Natural killer cell (primary cell): ENCODE results near the gene B3GALT6. TPM values are rescaled to one million over a fixed set of nuclear protein-coding genes. Genes with fewer than 3 reads are reported as not detected.

Experiments used
- ATAC-seq, 3 donors: fragments of 150-1000 bp in 2 of 3; fragments of 200-7000 bp in 1 of 3; cut with Tn5 transposase; 1 replicate in 1 of 3; 2 replicates in 2 of 3; pipeline ENCODE4 v1.10.0; 2021; ENCODE audit warnings: mild to moderate bottlenecking in 2 of 3, moderate library complexity in 2 of 3
- DNase-seq, 2 donors: peaks; one replicate each; pipeline versions ENCODE4 v3.0.0 to v3.0.0-alpha.2; 2013 to 2021; ENCODE audit warnings: mixed read lengths in 1 of 2
- H3K27ac ChIP-seq: one replicate; pipeline ENCODE4 v1.5.1; 2013; ENCODE audit warnings: mild to moderate bottlenecking, low read length
- H3K27me3 ChIP-seq: one replicate; pipeline ENCODE4 v1.6.1; 2013; ENCODE audit warnings: low read length; ENCODE audit not compliant: control insufficient read depth, insufficient read depth
- H3K36me3 ChIP-seq: one replicate; pipeline ENCODE4 v1.6.1; 2013; ENCODE audit warnings: low read length; ENCODE audit not compliant: control insufficient read depth, insufficient read depth
- H3K4me1 ChIP-seq: one replicate; pipeline ENCODE4 v1.6.1; 2013; ENCODE audit warnings: low read length; ENCODE audit not compliant: control insufficient read depth, insufficient read depth
- H3K4me3 ChIP-seq: one replicate; pipeline ENCODE4 v1.5.1; 2013; ENCODE audit warnings: low read length
- H3K9me3 ChIP-seq: one replicate; pipeline ENCODE4 v1.6.1; 2013; ENCODE audit warnings: low read length; ENCODE audit not compliant: control insufficient read depth, insufficient read depth
- H3K27ac Mint-ChIP-seq, 2 donors: one replicate each; pipeline ENCODE4 v1.8.0; 2022; ENCODE audit warnings: mild to moderate bottlenecking in 2 of 2, mixed read lengths in 2 of 2, moderate library complexity in 1 of 2
- H3K27me3 Mint-ChIP-seq, 2 donors: one replicate each; pipeline ENCODE4 v1.8.0; 2022; ENCODE audit warnings: low read depth in 2 of 2, mixed read lengths in 2 of 2
- H3K36me3 Mint-ChIP-seq: one replicate; pipeline ENCODE4 v1.8.0; 2022; ENCODE audit warnings: mixed read lengths
- H3K4me1 Mint-ChIP-seq, 2 donors: one replicate each; pipeline ENCODE4 v1.8.0; 2022; ENCODE audit warnings: mixed read lengths in 2 of 2
- H3K4me3 Mint-ChIP-seq: one replicate; pipeline ENCODE4 v1.8.0; 2022; ENCODE audit warnings: mild to moderate bottlenecking, moderate library complexity, mixed read lengths
- H3K9me3 Mint-ChIP-seq, 2 donors: one replicate each; pipeline ENCODE4 v1.8.0; 2022; ENCODE audit warnings: mixed read lengths in 2 of 2
- WGBS: methylation state at CpG from one replicate; pipeline ENCODE4 v1.1.7; 2013; ENCODE audit warnings: missing lambda C conversion rate; ENCODE audit not compliant: insufficient coverage; 5-methylcytosine and 5-hydroxymethylcytosine counted together
- intact Hi-C: fragments of 100-400 bp; cut with micrococcal nuclease; formaldehyde crosslinking; loops from one replicate; pipeline ENCODE4 v1.14.2; 2022
- total RNA-seq, 4 donors: library from RNA; stranded (reverse); fragments of 120-200 nt in 1 of 4; gene quantifications; one replicate each; pipeline versions ENCODE4 v1.2.3 to v1.2.4, GENCODE V29; 2013 to 2022
- TF ChIP-seq, protein P1 (sequence below): fragments of 200-600 bp; IDR thresholded peaks from one replicate; pipeline ENCODE4 v1.8.0; 2022; ENCODE audit warnings: antibody characterized with exemption

B3GALT6 gene
- total RNA-seq, 3 donors from 2014 or later (not counting 1 experiment from before 2014, with no cell fraction given): 13.7 to 16.5 (median 16.3) TPM

DNA sequence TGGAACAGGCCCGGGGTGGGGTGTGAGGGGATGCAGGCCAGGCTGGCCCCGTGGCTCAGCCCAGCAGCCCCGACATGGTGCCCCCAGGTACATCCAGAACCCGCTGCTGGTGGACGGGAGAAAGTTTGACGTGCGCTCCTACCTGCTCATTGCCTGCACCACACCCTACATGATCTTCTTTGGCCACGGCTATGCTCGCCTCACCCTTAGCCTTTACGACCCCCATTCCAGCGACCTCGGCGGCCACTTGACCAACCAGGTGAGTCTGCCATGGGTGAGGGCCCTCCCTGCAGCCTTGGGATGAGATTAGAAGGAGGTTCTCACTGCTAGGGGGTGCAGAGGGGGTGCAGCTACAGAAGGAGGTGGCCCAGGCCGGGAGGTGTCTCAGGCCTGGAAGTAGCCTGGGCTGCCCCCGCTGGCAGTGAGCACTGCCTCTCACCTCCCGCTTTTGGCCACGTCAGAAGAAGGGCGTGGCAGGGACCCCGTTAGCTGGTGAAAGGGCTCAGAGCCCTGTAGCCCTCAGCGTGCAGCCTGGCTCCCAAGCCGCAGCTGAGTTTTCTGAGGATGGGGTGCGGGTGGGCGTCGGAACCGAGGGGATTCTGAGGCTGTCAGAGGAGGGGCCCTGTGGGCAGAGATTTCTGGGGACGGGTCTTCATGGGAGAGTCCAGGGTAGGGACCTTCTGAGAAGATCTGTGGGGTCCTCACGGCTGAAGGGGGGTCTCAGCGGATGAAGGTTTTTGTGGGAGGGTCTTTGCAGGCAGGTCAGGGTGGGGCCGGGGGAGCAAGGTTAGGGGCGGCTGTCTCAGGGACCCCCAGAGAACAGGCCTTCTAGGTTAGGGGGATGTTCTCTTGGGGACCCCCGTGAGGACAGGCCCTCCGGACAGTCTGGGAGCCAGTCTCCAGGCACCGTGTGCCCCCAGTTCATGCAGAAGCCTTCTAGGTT is 47.9 kb upstream of the B3GALT6 start:
- H3K27me3 Mint-ChIP-seq: peaks cover 0 to 11% of the 10 kb centered on the region in 2 donors
- H3K4me1 ChIP-seq: peaks cover 28% of the 10 kb centered on the region
- no peaks in the 10 kb centered on the region for H3K9me3 Mint-ChIP-seq
- DNase-seq (peak in 1 of 2 donors; percentile 15), ATAC-seq (peak in 1 of 3 donors; percentile 30)
- peaks cover 7 to 22% of the 10 kb centered on the region in 2 donors for H3K4me1 Mint-ChIP-seq
- no peak overlapping the region for H3K27ac ChIP-seq
- no peak overlapping the region for H3K4me3 ChIP-seq
- no peaks in the 10 kb centered on the region for H3K9me3 ChIP-seq
- TF ChIP-seq, protein P1, sequence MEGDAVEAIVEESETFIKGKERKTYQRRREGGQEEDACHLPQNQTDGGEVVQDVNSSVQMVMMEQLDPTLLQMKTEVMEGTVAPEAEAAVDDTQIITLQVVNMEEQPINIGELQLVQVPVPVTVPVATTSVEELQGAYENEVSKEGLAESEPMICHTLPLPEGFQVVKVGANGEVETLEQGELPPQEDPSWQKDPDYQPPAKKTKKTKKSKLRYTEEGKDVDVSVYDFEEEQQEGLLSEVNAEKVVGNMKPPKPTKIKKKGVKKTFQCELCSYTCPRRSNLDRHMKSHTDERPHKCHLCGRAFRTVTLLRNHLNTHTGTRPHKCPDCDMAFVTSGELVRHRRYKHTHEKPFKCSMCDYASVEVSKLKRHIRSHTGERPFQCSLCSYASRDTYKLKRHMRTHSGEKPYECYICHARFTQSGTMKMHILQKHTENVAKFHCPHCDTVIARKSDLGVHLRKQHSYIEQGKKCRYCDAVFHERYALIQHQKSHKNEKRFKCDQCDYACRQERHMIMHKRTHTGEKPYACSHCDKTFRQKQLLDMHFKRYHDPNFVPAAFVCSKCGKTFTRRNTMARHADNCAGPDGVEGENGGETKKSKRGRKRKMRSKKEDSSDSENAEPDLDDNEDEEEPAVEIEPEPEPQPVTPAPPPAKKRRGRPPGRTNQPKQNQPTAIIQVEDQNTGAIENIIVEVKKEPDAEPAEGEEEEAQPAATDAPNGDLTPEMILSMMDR: no peak
- no peak overlapping the region for H3K4me3 Mint-ChIP-seq
- H3K27ac Mint-ChIP-seq: no peak overlapping the region
- 84% methylated on average over 29 of the region's 33 CpGs for WGBS
- no peaks in the 10 kb centered on the region for H3K36me3 ChIP-seq
- peaks cover 7% of the 10 kb centered on the region for H3K27me3 ChIP-seq
- H3K36me3 Mint-ChIP-seq: no peaks in the 10 kb centered on the region
- intact Hi-C loops: no loop called here

DNA sequence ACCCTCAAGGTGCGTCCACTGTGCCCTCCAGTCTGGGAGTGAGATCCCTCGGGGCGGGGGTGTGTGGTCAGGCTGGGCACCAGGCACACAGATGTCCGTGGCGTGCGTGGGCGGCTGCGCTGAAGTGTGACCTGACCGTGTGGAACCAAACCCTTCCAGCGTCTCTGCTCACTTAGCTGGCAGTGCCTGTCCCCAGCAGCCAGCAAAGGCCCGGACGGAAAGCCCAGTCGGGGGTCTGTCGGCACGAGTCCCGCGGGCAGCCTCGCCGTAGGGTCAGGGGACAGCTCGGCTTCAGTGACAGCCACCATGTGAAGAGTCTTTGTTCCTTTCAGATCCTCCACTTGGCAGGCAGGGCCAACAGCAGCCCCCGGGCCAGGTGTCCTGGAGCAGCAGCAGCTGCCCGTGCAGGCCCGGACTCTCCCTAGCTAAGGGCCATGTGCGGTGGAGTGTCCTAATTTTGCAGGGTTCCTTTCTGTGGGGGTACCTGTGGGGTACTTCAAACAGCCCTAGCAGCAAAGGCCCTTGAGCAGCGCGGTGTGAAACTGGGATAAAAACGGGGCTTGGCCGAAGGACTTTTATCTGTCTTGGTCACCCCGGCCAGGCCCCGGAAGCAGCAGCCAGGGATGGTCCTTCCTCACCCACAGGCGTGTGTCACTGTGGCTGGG is 46.8 kb upstream of the B3GALT6 start:
- H3K36me3 Mint-ChIP-seq: no peaks in the 10 kb centered on the region
- Histone ChIP-seq H3K36me3 (no peaks in the 10 kb centered on the region), H3K4me3 (no peak overlapping the region), H3K4me1 (peaks cover 28% of the 10 kb centered on the region), H3K27me3 (peaks cover 7% of the 10 kb centered on the region), H3K27ac (no peak overlapping the region), H3K9me3 (no peaks in the 10 kb centered on the region)
- H3K9me3 Mint-ChIP-seq: no peaks in the 10 kb centered on the region
- DNase-seq: peak in 1 of 2 donors; percentile 13
- peaks cover 7 to 22% of the 10 kb centered on the region in 2 donors for H3K4me1 Mint-ChIP-seq
- no peak for ATAC-seq
- TF ChIP-seq, protein P1: no peak
- 82% methylated on average over 31 of the region's 31 CpGs for WGBS
- H3K27me3 Mint-ChIP-seq: peaks cover 0 to 11% of the 10 kb centered on the region in 2 donors
- H3K4me3 Mint-ChIP-seq: no peak overlapping the region
- intact Hi-C loops: no loop called here
- no peak overlapping the region for H3K27ac Mint-ChIP-seq

GRCh38 chr1:1187938-1188337 is 44.1 kb upstream of the B3GALT6 start:
- H3K4me3 ChIP-seq: no peak overlapping the region
- no peak overlapping the region for H3K27ac ChIP-seq
- Mint-ChIP-seq H3K36me3 (no peaks in the 10 kb centered on the region), H3K27ac (no peak overlapping the region), H3K4me1 (peaks cover 0 to 5% of the 10 kb centered on the region in 2 donors), H3K9me3 (no peaks in the 10 kb centered on the region), H3K4me3 (no peak overlapping the region), H3K27me3 (peaks cover 0 to 4% of the 10 kb centered on the region in 2 donors)
- ATAC-seq: no peak
- H3K4me1 ChIP-seq: peaks cover 9% of the 10 kb centered on the region
- H3K36me3 ChIP-seq: no peaks in the 10 kb centered on the region
- H3K9me3 ChIP-seq: no peaks in the 10 kb centered on the region
- TF ChIP-seq, protein P1: no peak
- H3K27me3 ChIP-seq: no peaks in the 10 kb centered on the region
- no peak for DNase-seq
- intact Hi-C loops: no loop called here
